Endothelial cell of umbilical vein (primary cell): ENCODE data around the gene PLXNC1. TPM values are rescaled to one million over a fixed set of nuclear protein-coding genes. Genes with fewer than 3 reads are reported as not detected.

Experiments
- BruUV-seq: library from RNA; stranded (reverse); fragments of 400-500 nt; replicated peaks from 2 replicates; lab custom pipeline; 2021; lab: Mats Ljungman, UMichigan
- CTCF ChIA-PET: fragments of 300-600, 350-600 bp; sonication (Branson Sonifier 250); formaldehyde crosslinking; loops from one replicate; lab custom pipeline; 2021; ENCODE audit warnings: antibody characterized with exemption, inconsistent platforms; lab: Charles Lee
- POLR2A ChIA-PET: fragments of 300-600, 350-600 bp; sonication (Branson Sonifier 250); formaldehyde crosslinking; loops from one replicate; lab custom pipeline; 2021; ENCODE audit warnings: antibody characterized with exemption, inconsistent platforms; lab: Charles Lee
- DNase-seq: peaks from one replicate; pipeline ENCODE4 v3.0.0-alpha.2; 2011; ENCODE audit warnings: low read depth, low spot score
- FAIRE-seq: peaks from 2 replicates; lab custom pipeline; 2011; peaks lifted over from hg19 to GRCh38; lab: Jason Lieb, UNC
- H2AFZ ChIP-seq: 2 replicates; pipeline ENCODE4 v1.6.0; 2012; ENCODE audit warnings: low read depth, low read length, control low read depth, inconsistent platforms
- H3K27ac ChIP-seq: 2 replicates; pipeline ENCODE4 v1.5.1; 2011; ENCODE audit warnings: low read depth, mild to moderate bottlenecking, control low read depth, low read length, moderate library complexity; ENCODE audit not compliant: insufficient read depth
- H3K27me3 ChIP-seq, 2 experiments: 2 replicates each; pipeline versions ENCODE4 v1.6.0 to v1.6.1; 2011; ENCODE audit warnings: low read length in 2 of 2, mixed read lengths in 1 of 2; ENCODE audit not compliant: control insufficient read depth in 2 of 2, insufficient read depth in 2 of 2
- H3K36me3 ChIP-seq, 2 experiments: 2 replicates in 1 of 2; 3 replicates in 1 of 2; pipeline ENCODE4 v1.5.1; 2011; ENCODE audit warnings: low read length in 2 of 2, mild to moderate bottlenecking in 1 of 2, moderate library complexity in 1 of 2; ENCODE audit not compliant: control insufficient read depth in 2 of 2, insufficient read depth in 2 of 2; ENCODE audit errors: extremely low read depth in 1 of 2
- H3K4me1 ChIP-seq: 3 replicates; pipeline ENCODE4 v1.5.1; 2011; ENCODE audit warnings: mild to moderate bottlenecking, low read length; ENCODE audit not compliant: control insufficient read depth, insufficient read depth; ENCODE audit errors: extremely low read depth
- H3K4me2 ChIP-seq: 2 replicates; pipeline ENCODE4 v1.6.1; 2011; ENCODE audit warnings: low read length, control low read depth, mixed read lengths; ENCODE audit not compliant: insufficient read depth
- H3K4me3 ChIP-seq, 3 experiments: fragments of 200-600 bp in 1 of 3; sonication (generic), shearing (Covaris generic) in 1 of 3; replicated peaks in 1 of 3; 2 replicates each; pipeline ENCODE4 v1.5.1; 2011 to 2016; ENCODE audit warnings: control low read depth in 3 of 3, low read length in 3 of 3, mild to moderate bottlenecking in 2 of 3, inconsistent platforms in 1 of 3, low read depth in 1 of 3, moderate library complexity in 1 of 3; ENCODE audit not compliant: insufficient read depth in 1 of 3
- H3K79me2 ChIP-seq: 2 replicates; pipeline ENCODE4 v1.6.0; 2012; ENCODE audit warnings: low read length, inconsistent platforms; ENCODE audit not compliant: control insufficient read depth, insufficient read depth
- H3K9ac ChIP-seq: replicated peaks from 2 replicates; pipeline ENCODE3; 2011; ENCODE audit warnings: low read length, control low read depth; ENCODE audit not compliant: insufficient read depth; ENCODE audit errors: extremely low read depth
- H3K9me1 ChIP-seq: replicated peaks from 3 replicates; pipeline ENCODE4 v1.6.0; 2011; ENCODE audit warnings: mild to moderate bottlenecking, low read length; ENCODE audit not compliant: control insufficient read depth, insufficient read depth; ENCODE audit errors: extremely low read depth
- H3K9me3 ChIP-seq: replicated peaks from 2 replicates; pipeline ENCODE4 v1.5.1; 2012; ENCODE audit warnings: low read length, inconsistent platforms; ENCODE audit not compliant: control insufficient read depth, insufficient read depth
- H4K20me1 ChIP-seq: replicated peaks from 2 replicates; pipeline ENCODE3; 2011; ENCODE audit warnings: mild to moderate bottlenecking, low read length; ENCODE audit not compliant: control insufficient read depth, insufficient read depth; ENCODE audit errors: extremely low read depth
- CTCF ChIP-seq, 2 donors: IDR thresholded peaks; 1 replicate in 1 of 2; 2 replicates in 1 of 2; pipeline ENCODE4 v1.5.1; 2011; ENCODE audit warnings: low read length in 2 of 2, mild to moderate bottlenecking in 2 of 2, moderate library complexity in 2 of 2, control low read depth in 1 of 2, inconsistent platforms in 1 of 2, low read depth in 1 of 2; ENCODE audit not compliant: insufficient read depth in 1 of 2; ENCODE audit errors: extremely low read depth in 1 of 2
- EZH2 ChIP-seq: IDR thresholded peaks from 2 replicates; pipeline ENCODE4 v1.6.1; 2012; ENCODE audit warnings: borderline replicate concordance, low read depth, mild to moderate bottlenecking, moderate library complexity, low read length, inconsistent platforms; ENCODE audit not compliant: severe bottlenecking
- FOS ChIP-seq: IDR thresholded peaks from 2 replicates; pipeline ENCODE4 v1.6.1; 2011; ENCODE audit warnings: mild to moderate bottlenecking, low read length, moderate library complexity, borderline replicate concordance; ENCODE audit not compliant: insufficient read depth
- GATA2 ChIP-seq: IDR thresholded peaks from 2 replicates; pipeline ENCODE4 v1.7.0; 2011; ENCODE audit warnings: low read depth, mild to moderate bottlenecking, moderate library complexity, mixed read lengths, low read length; ENCODE audit not compliant: insufficient read length, insufficient read depth
- JUN ChIP-seq: IDR thresholded peaks from 2 replicates; pipeline ENCODE4 v1.6.1; 2011; ENCODE audit warnings: borderline replicate concordance, low read depth; ENCODE audit not compliant: insufficient read length, insufficient read depth
- MYC ChIP-seq: IDR thresholded peaks from one replicate; pipeline ENCODE4 v1.6.1; 2011; ENCODE audit warnings: mild to moderate bottlenecking, low read depth, low read length
- POLR2A ChIP-seq: IDR thresholded peaks from 2 replicates; pipeline ENCODE4 v1.6.1; 2012; ENCODE audit warnings: low read depth, mild to moderate bottlenecking, control low read depth, low read length
- POLR2AphosphoS5 ChIP-seq: IDR thresholded peaks from 2 replicates; pipeline ENCODE4 v1.6.1; 2012; ENCODE audit warnings: low read depth, mild to moderate bottlenecking, control low read depth, low read length, moderate library complexity; ENCODE audit not compliant: insufficient read depth
- dilution Hi-C: fragments of 300-500 bp; cut with MboI; formaldehyde crosslinking; loops from one replicate; pipeline ENCODE4 v1.15.0; 2019; ENCODE audit warnings: low sequenced_read_pairs; ENCODE audit not compliant: extremely low pct_ligation_motif_present
- intact Hi-C: fragments of 100-400 bp; cut with micrococcal nuclease; formaldehyde crosslinking; loops from one replicate; pipeline ENCODE4 v1.10.0; 2022
- polyA plus RNA-seq, 4 experiments: library from polyadenylated mRNA; depleted of rRNA in 3 of 4; stranded (reverse) in 3 of 4; unstranded in 1 of 4; fragments of >200 nt; gene quantifications; 2 replicates each; pipeline versions ENCODE4 v1.2.1 to v1.2.3, GENCODE V29; 2011 to 2012; ENCODE audit warnings: missing spikeins in 1 of 4
- total RNA-seq: library from RNA; stranded (reverse); gene quantifications from 2 replicates; pipeline ENCODE4 v1.2.3, GENCODE V29; 2021
- TF ChIP-seq, protein P1 (sequence below): IDR thresholded peaks from 2 replicates; pipeline ENCODE4 v1.6.1; 2011; ENCODE audit not compliant: insufficient read depth, insufficient read length

PLXNC1 gene
- total and polyA plus RNA-seq, 2 donors (not counting 3 experiments of a cell fraction or from before 2014, with no cell fraction given): 0.04 TPM; not detected in 1

- POLR2A ChIA-PET: no interaction called here
Observed at GRCh38 chr12:94261786-94262185, 113.4 kb downstream of the PLXNC1 start.

More at GRCh38 chr12:94261786-94262185, 113.4 kb downstream of the PLXNC1 start:
- H3K4me2 ChIP-seq: no peak overlapping the region
- intact Hi-C loops: no loop called here
- no peak overlapping the region for H2AFZ ChIP-seq
- no TSS peak for BruUV-seq
- no peak overlapping the region for H3K27ac ChIP-seq
- CTCF ChIA-PET: no interaction called here
- H3K36me3 ChIP-seq: no peaks in the 10 kb centered on the region
- H3K4me1 ChIP-seq: no peaks in the 10 kb centered on the region
- no peaks in the 10 kb centered on the region for H4K20me1 ChIP-seq
- no peak overlapping the region for H3K4me3 ChIP-seq
- DNase-seq (no peak), FAIRE-seq (no peak)
- dilution Hi-C loops: no loop called here
- H3K9ac ChIP-seq: no peak overlapping the region
- no peaks in the 10 kb centered on the region for H3K79me2 ChIP-seq
- H3K9me3 ChIP-seq: no peaks in the 10 kb centered on the region
- TF ChIP-seq CTCF (IDR thresholded peaks at IDR 0.05; ENCODE audit: extremely low read depth in 1 of 2, insufficient read depth in 1 of 2, low read depth in 1 of 2, low read length in 2 of 2) (no peak), POLR2AphosphoS5 (no peak), GATA2 (no peak), MYC (no peak), POLR2A (no peak), JUN (no peak), FOS (no peak), EZH2 (no peak)
- TF ChIP-seq, protein P1, sequence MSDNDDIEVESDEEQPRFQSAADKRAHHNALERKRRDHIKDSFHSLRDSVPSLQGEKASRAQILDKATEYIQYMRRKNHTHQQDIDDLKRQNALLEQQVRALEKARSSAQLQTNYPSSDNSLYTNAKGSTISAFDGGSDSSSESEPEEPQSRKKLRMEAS: no peak
- H3K9me1 ChIP-seq: no peaks in the 10 kb centered on the region
- H3K27me3 ChIP-seq: peaks cover 3 to 9% of the 10 kb centered on the region in 2 experiments
